Activated CD4-positive, alpha-beta T cell treated with anti-CD3 and anti-CD28 coated beads, Interleukin-2, amount 50 U/mL, for 48 hours (primary cell): ENCODE measurements around the gene METTL17.
"Not testable (repeated sequence)": the region's sequence is repeated elsewhere in the genome, so short reads cannot be mapped to it uniquely, and the experiment has no call there.

Experiments used
- DNase-seq, 2 experiments: peaks; one replicate each; pipeline ENCODE4 v3.0.0-alpha.2; 2020

Gene METTL17

DNA sequence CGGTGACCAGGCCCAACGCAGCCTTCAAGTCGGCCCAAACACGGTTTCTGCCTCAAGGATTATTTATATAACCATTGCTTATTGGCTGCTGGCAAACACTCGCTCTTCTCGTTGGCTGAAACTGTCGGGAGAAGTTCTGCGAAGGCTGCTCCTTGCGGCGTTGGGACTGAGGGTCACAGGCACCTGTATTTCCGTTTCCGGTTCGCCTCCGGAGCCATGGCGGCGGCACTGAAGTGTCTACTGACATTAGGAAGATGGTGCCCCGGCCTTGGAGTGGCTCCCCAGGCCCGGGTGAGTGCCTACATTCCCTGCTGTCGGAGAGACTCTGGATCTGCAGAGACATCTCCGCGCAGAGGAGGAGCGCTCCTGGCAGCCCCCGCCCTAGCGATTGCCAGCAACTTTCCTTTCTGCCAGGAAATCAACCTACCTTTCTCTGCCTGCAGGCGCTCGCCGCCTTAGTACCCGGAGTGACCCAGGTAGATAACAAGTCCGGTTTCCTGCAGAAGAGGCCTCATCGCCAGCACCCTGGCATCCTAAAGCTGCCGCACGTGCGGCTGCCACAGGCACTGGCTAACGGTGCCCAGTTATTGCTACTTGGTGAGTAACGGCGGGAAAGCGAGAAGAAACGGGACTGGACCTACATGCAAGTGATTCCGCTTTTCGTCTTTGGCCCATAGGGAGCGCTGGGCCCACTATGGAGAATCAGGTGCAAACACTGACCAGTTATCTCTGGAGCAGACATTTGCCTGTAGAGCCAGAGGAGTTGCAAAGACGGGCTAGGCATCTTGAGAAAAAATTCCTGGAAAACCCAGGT, at the start of gene METTL17:
TSS of gene METTL17 (plus strand) at position 194 of the 814 bp plus-strand sequence. CDS start at position 217, 23 bp downstream.
- DNase-seq = peak; percentile 86 to 91

DNA sequence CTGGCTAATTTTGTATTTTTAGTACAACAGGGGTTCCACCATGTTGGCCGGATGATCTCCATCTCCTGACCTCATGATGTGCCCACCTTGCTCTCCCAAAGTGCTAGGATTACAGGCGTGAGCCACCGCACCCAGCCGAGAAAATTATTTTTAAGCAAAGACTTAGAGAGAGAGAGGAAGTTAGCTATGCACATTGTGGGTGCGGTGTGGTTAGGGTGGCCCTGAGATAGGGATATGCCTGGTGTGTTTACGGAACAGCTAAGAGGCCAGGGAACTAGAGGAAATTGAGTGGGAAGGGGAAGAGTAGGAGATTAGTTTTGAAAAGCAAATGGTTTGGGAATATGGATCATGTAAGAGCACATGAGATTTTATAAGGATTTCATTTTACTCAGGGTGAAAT, 44.6 kb upstream of the METTL17 start:
- DNase-seq = not testable (repeated sequence)

DNA sequence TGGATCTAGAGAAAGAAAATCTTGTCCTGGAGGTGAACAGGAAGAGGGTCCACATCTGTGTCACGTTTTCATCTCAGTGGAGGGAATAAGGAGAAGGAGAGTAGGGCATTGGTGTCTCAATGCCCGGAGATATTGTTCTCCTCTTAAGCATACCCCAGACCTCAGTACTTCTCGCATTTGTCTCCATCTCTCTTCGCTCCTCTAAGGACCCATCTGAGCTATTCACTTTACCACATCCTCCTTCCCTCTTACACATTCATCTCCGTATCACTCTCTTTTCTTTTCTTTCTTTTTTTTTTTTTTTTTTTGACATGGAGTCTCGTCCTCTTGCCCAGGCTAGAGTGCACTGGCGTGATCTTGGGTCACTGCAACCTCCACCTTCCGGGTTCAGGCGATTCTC, 43.1 kb upstream of the METTL17 start:
- not testable (repeated sequence) for DNase-seq

DNA sequence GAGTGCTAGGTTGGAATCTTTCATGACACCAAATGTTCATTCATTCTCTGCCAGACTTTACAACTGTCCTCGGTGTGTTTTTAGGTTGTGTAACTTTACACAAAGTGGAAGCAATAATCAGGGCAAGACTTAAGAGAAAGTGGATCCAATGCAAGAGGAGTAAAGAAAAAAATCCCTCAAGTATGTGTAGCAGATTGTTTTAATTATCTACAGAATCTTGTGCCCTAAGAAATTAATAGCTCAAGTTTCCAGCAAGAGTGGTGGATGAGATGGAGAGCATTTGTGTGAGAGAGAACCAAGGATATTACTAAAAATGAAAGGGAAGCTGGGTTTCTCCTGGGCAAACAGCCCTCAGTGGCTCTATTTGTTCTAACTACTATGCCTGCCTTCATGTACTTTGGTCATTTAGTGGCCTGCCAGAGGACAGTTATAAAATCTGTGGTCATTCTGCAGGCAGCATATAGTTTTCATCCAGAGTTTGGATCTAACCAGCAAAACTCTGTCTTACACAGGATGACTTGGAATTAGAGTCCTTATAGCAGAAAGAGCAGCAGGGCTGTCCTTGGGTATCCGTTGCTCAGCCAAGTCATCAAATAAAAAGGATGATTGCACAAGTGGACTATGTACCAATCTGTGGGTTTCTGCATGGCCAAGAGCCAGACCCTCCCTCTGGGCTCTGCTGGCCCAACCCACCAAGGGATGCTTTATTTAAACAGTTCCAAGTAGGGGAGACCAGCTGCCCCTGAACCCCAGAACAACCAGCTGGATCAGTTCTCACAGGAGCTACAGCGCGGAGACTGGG, 34.8 kb upstream of the METTL17 start, which contains the start of gene RNASE2:
TSS of gene RNASE2 (plus strand) at position 752 of the 802 bp plus-strand sequence. CDS start 285 bp downstream, outside the sequence.
- DNase-seq = not testable (repeated sequence)

DNA sequence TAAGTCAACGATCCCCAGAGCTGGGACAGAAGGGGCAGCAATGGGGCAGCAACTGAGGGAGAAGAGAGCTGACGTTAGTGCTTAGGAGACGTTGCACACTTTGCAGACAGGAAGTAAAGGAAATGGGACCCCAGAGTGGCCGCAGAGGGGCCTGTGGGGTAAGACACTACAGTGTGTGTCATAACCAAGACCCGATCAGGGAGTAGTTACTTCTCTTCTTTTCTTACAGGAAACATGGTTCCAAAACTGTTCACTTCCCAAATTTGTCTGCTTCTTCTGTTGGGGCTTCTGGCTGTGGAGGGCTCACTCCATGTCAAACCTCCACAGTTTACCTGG, 34.3 kb upstream of the METTL17 start:
- DNase-seq = not testable (repeated sequence)

GRCh38 chr14:20956376-20956976, 33.3 kb upstream of the METTL17 start:
- no peak for DNase-seq

DNA sequence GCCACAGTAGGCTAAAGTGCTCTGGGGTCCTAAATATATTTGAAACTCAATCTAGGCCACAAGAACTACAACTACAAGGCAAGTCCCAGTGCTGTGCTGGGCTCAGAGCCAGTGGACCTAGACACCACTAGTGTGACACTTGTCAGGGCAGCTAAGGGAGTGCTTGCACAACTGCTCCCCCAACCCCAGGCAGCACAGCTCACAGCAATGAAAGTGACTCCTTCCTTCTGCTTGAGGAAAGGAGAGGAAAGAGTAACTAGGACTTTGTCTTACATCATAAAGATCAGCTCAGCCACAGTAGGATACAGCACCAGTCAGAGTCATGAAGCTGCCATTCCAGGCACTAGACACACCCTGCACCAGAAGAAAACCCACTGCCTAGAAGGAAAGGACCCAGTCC, 30.8 kb upstream of the METTL17 start:
- DNase-seq = not testable (repeated sequence)

- no peak for DNase-seq
Observed at GRCh38 chr14:20969336-20969735, 20.4 kb upstream of the METTL17 start.

- no peak for DNase-seq
Observed at GRCh38 chr14:20970647-20970982, 19.2 kb upstream of the METTL17 start.

DNA sequence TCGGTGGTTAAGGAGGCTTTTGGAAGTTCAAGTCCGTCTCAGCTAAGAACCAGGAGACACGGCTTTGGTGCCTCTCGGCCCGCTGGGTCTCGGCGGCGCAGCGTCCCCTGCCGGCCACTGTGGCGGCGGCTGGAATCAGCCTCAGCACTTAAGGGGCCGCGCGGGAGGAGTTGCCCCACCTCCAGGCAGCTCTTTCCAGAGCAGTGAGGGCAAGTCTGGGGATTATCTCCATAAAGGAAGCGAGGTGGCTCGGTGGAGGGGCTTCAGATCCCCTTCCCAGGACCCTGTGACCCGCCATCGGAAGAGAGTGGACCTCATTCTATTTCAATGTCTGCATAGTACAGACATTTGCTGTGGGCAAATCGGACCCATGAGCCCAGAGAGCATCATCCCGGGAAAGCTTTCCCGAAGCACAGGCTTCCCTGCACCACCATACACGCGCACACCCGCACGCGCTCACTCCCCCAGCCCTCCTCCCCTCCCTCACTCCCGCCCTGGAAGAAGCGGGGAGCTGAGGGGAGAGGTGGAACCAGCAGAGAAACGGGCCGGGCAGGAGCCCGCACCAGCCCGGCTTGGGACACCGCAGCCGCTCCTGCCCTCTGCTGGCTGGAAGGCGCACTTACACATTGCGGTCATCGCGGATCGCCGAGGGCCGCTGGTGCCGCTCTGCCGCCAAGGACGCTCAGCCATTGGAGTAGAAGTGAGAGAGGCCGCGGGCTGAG, 18.6 kb upstream of the METTL17 start:
- DNase-seq = peak; percentile 83 to 86

GRCh38 chr14:20971705-20972021, 18.1 kb upstream of the METTL17 start:
- DNase-seq = no peak

- no peak for DNase-seq
Observed at GRCh38 chr14:20973501-20973900, 16.3 kb upstream of the METTL17 start.

DNA sequence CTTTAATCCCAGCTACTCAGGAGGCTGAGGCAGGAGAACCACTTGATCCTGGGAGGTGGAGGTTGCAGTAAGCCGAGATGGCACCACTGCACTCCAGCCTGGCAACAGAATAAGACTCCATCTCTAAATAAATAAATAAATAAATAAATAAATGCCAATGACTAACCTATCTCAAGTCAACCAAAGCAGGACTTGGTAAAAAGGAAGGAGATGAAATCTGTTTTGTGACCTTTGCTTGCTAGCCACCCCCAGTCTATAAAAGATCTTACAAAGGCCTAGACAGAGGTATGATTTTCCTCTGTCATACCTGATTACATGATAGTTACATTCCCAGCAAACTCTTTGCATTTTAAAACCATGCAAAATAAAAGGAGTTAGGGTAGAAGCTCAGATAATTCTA, 13.5 kb upstream of the METTL17 start:
- DNase-seq = no peak

DNA sequence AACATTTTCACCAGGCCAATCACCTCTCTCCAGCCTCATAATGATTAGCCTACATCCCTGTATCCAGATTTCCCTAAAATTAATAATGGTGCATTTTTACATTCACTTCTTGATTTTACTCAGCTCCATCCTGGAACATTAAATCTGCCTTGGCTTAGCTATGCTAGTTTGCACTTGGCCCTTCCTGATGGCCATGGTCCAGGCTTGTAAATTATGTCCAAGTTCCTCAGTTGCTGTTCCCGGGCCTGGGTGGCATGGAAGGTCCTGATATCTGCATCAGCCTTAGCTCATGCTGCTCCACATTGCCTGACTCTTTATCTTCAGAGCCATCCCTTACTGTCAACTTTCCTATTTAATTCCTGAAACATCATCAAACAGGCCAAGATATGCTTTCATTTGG, 11.1 kb upstream of the METTL17 start:
- DNase-seq = no peak

- DNase-seq = no peak
Observed at GRCh38 chr14:20980906-20981305, 8.9 kb upstream of the METTL17 start.

DNA sequence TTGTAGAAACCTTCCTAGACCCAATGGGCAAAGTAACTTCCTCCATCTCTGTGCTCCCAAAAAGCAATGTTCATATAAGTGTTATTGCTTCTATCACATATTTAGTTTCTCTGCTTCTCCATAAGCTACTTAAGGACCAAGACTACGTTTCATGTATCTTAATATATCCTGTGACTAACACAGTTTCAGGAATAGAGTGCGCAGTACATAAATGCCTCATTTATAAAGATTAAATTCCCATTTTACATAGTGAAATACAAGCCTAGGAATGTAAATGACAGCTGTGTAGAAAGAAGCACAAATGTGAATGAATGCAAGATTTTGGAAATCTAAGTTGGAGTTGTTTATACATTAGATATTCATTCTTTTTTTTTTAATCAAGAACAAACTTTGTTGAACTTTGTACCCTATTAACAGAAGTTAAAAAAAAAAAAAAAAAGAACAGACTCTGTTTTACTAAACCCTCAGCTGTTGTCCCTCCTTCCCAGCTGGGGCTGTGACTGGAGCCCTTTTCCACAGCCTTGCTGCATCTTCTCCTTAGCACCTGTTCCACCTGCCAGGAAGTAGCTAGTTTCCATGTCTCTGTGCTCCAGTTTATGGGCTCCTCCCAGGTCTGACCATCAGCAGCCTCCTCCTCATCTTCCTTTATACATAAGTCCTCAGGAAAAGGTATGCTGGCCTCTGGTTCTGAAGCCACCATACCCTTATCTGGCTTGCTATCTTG, 7.0 kb upstream of the METTL17 start:
- DNase-seq = no peak

DNA sequence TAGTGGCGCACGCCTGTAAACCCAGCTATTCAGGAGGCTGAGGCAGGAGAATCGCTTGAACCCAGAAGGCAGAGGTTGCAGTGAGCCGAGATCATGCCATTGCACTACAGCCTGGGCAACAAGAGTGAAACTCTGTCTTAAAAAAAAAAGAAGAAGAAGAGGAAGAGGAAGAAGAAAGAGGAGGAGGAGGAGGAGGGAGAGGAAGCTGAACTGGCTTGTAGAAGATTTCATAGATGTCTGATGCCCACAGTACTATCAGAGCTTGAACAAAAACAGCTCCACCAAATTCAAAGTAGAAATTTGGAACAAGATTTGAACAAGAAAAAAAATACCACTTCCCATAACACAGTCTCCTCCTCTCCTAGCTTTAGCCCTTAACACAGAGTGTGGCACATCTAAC, 4.1 kb upstream of the METTL17 start:
- DNase-seq = not testable (repeated sequence)

DNA sequence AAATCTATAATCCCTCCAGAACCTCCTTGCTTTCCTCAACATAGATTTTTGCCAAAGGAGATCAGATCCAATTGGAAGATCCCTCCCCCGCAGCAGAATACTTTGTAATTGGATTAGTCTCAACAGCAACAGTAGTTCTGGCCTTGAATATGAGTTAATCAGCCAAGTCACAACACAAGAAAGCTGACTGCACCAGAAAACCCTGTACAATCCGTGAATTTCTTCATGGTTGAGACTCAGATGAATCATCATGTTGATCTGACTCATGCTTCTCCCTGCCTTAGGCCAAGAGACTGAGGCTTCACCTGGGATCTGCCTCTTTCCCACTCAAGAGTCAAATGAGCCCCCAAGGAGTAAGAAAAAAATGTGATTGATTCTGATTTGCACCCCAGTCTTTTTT, 3.0 kb upstream of the METTL17 start:
- DNase-seq = no peak

DNA sequence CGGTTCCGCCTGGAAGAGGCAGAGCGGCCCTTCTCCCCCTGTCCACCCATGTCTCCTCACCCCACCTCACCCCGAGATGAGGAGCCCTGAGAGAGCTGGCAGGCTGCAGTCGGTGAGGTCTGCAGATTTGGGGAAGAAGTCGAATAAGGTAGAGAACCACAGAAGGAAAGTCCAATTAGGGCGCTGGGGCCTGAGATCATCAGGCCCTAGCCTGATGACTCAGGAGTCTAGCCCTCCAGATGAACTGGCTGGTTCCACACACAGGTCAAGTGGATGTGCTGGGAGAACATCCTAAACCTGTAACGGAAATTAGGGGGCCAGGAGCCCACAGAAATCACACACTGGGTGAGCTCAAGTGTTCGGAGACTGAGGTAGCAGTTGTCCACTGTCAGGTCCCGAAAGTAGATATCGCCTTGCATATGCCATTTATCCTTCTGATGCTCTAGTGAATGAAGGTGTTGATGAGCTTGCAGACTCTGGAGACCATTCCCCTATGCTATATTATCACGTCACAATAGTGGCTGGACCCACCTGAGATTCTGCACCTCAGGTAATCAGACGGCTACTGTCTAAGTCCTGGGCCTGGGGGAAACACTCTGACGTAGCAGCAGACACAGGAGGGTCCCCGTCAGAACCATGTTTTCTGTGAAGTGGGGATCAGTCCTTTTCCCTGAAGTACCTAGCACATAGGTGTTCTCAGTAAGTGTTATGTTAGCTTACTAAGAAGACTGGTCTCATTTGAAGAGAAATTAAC, 886 bp upstream of the METTL17 start:
- DNase-seq = no peak

- DNase-seq = no peak
Observed at GRCh38 chr14:20989471-20989786, 351 bp upstream of the METTL17 start.

DNA sequence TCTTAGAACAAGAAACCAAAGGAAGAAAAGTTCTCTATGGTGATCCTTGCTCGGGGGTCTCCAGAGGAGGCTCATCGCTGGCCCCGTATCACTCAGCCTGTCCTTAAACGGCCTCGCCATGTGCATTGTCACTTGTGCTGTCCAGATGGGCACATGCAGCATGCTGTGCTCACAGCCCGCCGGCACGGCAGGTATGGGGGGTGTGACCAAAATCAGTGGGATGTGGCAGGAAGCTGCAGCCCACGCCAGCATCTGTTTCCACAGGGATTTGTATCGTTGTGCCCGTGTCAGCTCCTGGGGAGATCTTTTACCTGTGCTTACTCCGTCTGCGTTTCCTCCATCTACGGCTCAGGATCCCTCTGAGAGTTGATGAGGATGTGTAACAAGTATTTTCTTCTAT, 6.7 kb downstream of the METTL17 start:
- DNase-seq = no peak

DNA sequence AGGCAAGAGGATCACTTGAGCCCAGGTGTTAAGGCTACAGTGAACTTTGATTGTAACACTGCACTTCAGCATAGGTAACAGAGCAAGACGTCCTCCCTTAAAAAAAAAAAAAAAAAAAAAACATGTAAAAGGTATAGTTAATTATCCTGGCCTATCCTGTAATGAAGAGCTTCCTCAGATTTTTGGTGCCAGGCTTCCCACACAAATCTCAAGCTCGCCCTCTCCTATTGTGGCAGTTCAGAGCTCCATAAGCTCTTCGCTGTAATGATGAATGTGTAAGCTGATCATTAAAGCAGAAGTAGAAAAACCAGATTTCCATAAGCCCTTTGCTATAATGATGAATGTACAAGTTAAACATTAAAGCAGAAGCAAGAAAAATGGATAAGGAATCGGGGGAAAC, 7.3 kb downstream of the METTL17 start:
- DNase-seq = no peak
